Astrocyte of the cerebellum (primary cell): Measurements from ENCODE around the gene ZNF605.

Experiments used
- DNase-seq: peaks from one replicate; pipeline ENCODE4 v3.0.0-alpha.2; 2011; ENCODE audit warnings: low read depth
- H3K4me3 ChIP-seq: 2 replicates; pipeline ENCODE4 v1.5.1; 2011; ENCODE audit warnings: mild to moderate bottlenecking, low read depth, low read length, moderate library complexity
- in situ Hi-C: cut with HindIII; loops from 2 replicates; pipeline ENCODE4 v1.10.0; 2017; ENCODE audit warnings: low sequenced_read_pairs
- TF ChIP-seq, protein P1 (sequence below): IDR thresholded peaks from 2 replicates; pipeline ENCODE4 v1.5.1; 2012; ENCODE audit warnings: low read length, low read depth, moderate library complexity, mild to moderate bottlenecking; ENCODE audit errors: missing control alignments

The ZNF605 gene

GRCh38 chr12:132924356-132924755 is 31.8 kb downstream of the ZNF605 start:
- no peak overlapping the region for H3K4me3 ChIP-seq
- no peak for DNase-seq
- in situ Hi-C loops: no loop called here
- TF ChIP-seq, protein P1, sequence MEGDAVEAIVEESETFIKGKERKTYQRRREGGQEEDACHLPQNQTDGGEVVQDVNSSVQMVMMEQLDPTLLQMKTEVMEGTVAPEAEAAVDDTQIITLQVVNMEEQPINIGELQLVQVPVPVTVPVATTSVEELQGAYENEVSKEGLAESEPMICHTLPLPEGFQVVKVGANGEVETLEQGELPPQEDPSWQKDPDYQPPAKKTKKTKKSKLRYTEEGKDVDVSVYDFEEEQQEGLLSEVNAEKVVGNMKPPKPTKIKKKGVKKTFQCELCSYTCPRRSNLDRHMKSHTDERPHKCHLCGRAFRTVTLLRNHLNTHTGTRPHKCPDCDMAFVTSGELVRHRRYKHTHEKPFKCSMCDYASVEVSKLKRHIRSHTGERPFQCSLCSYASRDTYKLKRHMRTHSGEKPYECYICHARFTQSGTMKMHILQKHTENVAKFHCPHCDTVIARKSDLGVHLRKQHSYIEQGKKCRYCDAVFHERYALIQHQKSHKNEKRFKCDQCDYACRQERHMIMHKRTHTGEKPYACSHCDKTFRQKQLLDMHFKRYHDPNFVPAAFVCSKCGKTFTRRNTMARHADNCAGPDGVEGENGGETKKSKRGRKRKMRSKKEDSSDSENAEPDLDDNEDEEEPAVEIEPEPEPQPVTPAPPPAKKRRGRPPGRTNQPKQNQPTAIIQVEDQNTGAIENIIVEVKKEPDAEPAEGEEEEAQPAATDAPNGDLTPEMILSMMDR: no peak

DNA sequence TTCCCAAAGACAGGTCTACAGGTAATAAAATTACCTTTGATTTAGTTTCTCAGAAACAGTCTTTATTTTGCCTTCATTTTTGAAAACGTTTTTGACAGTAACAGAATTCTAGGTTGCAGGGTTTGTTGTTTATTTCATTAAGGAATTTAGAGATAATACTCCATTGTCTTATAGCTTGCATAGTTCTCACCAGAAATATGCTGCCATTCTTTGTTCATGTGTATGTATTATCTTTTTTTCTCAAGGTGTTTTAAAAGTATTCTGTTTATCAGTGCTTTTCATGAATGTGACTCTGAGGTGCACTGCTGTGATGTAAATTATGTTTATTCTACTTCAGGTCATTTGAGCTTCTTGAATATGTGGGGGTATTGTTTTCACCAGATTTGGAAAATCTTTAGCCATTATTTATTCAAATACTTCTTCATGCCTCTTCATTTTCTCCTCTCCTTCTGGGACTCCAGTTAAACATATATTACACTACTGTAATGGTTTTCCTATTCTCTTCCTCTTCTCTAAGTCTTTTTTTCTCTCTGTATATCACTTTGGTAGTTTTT is 32.7 kb downstream of the ZNF605 start:
- in situ Hi-C loops: no loop called here
- DNase-seq: no peak
- TF ChIP-seq, protein P1: no peak
- no peak overlapping the region for H3K4me3 ChIP-seq

- no peak for DNase-seq
- in situ Hi-C loops: no loop called here
- TF ChIP-seq, protein P1: no peak
- H3K4me3 ChIP-seq: no peak overlapping the region
These were observed 33.4 kb downstream of the ZNF605 start for GRCh38 chr12:132922676-132923075.

- no peak overlapping the region for H3K4me3 ChIP-seq
- in situ Hi-C loops: no loop called here
- TF ChIP-seq, protein P1: no peak
- no peak for DNase-seq
These were observed 34.4 kb downstream of the ZNF605 start for GRCh38 chr12:132921685-132922084.

- TF ChIP-seq, protein P1: no peak
- DNase-seq: no peak
- in situ Hi-C loops: no loop called here
- no peak overlapping the region for H3K4me3 ChIP-seq
These were observed 37.4 kb downstream of the ZNF605 start for GRCh38 chr12:132918680-132919079.

DNA sequence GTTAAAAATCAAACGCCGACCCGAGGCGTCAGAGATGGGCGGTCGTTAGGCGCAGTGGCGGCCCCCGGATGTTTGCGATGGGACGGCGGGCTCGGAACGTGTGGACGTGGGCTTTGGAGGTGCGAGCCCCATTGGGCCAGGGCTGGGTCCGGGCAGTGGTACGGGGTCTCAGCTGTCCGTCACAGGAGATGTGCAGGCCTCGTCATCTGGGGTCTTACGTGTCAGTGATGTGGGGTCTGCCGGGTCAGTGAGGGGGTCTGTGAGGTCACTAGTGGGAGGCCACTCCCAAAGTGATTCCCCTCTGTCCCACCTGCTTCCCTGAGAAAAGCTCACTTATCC is 47.1 kb downstream of the ZNF605 start:
- TF ChIP-seq, protein P1: no peak
- in situ Hi-C loops: no loop called here
- no peak for DNase-seq
- peak overlapping the region; percentile 61 for H3K4me3 ChIP-seq
